ENCODE measurements around the gene CCSAP. TPM values are rescaled to one million over a fixed set of nuclear protein-coding genes. Genes with fewer than 3 reads are reported as not detected.
A peak's percentile ranks its signal among the peaks of the same experiment; 100 is the strongest.
"Not testable (repeated sequence)": the region's sequence is repeated elsewhere in the genome, so short reads cannot be mapped to it uniquely, and the experiment has no call there.

The CCSAP gene
- total RNA-seq, 1 donor from 2014 or later, result 5.1 TPM

- no peak for DNase-seq (ENCODE audit: low read depth)
- TF ChIP-seq CTCF (conservative IDR thresholded peaks at IDR 0.05; ENCODE audit: low read depth, low read length), result no peak
- no peak overlapping the region for H3K4me3 ChIP-seq (ENCODE audit: low read depth, low read length)
Measured at GRCh38 chr1:229383188-229383587, 40.3 kb upstream of the CCSAP start.

GRCh38 chr1:229381234-229381633, 38.4 kb upstream of the CCSAP start:
- no peak for DNase-seq (ENCODE audit: low read depth)
- TF ChIP-seq CTCF (conservative IDR thresholded peaks at IDR 0.05; ENCODE audit: low read depth, low read length), result peak; percentile 35
- H3K4me3 ChIP-seq (ENCODE audit: low read depth, low read length), result no peak overlapping the region

- DNase-seq (ENCODE audit: low read depth), result no peak
- H3K4me3 ChIP-seq (ENCODE audit: low read depth, low read length), result no peak overlapping the region
- TF ChIP-seq CTCF (conservative IDR thresholded peaks at IDR 0.05; ENCODE audit: low read depth, low read length), result no peak
Measured at GRCh38 chr1:229380536-229381160, 37.8 kb upstream of the CCSAP start.

GRCh38 chr1:229379846-229380245, 37.0 kb upstream of the CCSAP start:
- no peak for TF ChIP-seq CTCF (conservative IDR thresholded peaks at IDR 0.05; ENCODE audit: low read depth, low read length)
- DNase-seq (ENCODE audit: low read depth), result no peak
- H3K4me3 ChIP-seq (ENCODE audit: low read depth, low read length), result no peak overlapping the region

- TF ChIP-seq CTCF (conservative IDR thresholded peaks at IDR 0.05; ENCODE audit: low read depth, low read length), result no peak
- H3K4me3 ChIP-seq (ENCODE audit: low read depth, low read length), result no peak overlapping the region
- no peak for DNase-seq (ENCODE audit: low read depth)
Measured at GRCh38 chr1:229378586-229379367, 35.9 kb upstream of the CCSAP start.

- not testable (repeated sequence) for DNase-seq (ENCODE audit: low read depth); H3K4me3 ChIP-seq (ENCODE audit: low read depth, low read length)
Measured at GRCh38 chr1:229378035-229378434, 35.2 kb upstream of the CCSAP start.

GRCh38 chr1:229377429-229377828, 34.6 kb upstream of the CCSAP start:
- no peak for DNase-seq (ENCODE audit: low read depth)
- no peak overlapping the region for H3K4me3 ChIP-seq (ENCODE audit: low read depth, low read length)
- no peak for TF ChIP-seq CTCF (conservative IDR thresholded peaks at IDR 0.05; ENCODE audit: low read depth, low read length)

Measured in epithelial cell of proximal tubule (primary cell).